NCI-H510A treated with DMSO at 0.1 percent for 48 hours (cell line): ENCODE measurements around the gene VPS8.
A peak's percentile ranks its signal among the peaks of the same experiment; 100 is the strongest.
"Not testable (repeated sequence)": the region's sequence is repeated elsewhere in the genome, so short reads cannot be mapped to it uniquely, and the experiment has no call there.

Experiments used
- DNase-seq: peaks from one replicate; lab custom pipeline; 2025; lab: John Stamatoyannopoulos, UW

Gene VPS8

DNA sequence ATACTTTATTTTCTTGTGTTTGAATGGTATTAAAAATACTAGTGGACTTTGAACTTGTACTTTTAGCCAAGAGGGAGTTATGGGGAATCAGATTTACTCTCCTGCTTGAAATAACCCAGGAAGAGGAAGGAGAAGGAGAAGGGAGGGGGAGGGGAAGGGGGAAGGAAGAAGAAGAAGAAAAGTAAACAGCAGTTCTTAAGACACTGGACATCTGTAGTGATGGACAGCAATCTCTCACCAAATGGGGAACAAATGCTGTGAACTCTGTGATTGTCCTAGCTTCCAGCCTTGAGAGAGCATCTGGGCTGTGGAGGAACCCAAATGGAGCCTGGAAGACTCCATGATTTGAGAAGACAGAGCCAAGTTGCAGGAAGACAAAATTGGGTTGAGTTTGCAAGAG is 52.0 kb downstream of the VPS8 start:
- DNase-seq, result no peak

DNA sequence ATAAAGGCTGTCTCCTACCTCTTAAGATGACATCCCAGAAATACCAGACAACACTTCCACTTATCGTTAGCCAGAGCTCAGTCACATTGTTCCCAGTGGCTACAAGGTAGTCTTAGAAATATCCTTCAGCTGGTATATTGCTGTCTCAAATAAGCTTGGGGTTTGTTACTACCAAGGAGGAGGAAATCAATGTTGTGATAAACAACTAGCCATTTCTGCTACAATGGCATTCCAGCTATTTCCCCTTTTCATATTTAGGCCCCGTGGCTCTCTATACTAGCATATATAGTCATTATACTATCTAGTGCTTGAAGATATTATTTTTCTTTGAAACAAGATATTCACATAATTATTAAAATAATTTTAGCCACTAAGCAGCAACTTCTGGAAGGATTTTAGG is 56.5 kb downstream of the VPS8 start:
- DNase-seq, result no peak

DNA sequence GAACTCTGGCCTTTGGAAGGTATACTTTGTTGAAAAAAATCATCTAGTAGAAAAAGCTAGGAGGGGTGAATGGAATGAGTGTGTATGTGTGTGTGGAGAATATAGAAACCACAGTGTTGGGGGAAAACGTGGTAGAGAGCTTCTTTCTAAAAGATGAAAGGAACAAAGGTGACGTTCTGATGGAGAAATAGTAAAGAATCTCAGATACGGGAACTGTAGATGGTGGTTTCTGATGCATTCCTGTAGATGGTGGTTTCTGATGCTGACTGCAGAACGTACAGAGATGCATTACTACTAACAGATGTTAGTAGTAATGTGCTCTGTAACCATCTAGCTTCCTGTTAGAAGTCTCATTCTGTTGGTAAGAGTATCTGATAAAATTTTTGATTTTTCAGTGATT is 60.2 kb downstream of the VPS8 start:
- DNase-seq, result no peak

DNA sequence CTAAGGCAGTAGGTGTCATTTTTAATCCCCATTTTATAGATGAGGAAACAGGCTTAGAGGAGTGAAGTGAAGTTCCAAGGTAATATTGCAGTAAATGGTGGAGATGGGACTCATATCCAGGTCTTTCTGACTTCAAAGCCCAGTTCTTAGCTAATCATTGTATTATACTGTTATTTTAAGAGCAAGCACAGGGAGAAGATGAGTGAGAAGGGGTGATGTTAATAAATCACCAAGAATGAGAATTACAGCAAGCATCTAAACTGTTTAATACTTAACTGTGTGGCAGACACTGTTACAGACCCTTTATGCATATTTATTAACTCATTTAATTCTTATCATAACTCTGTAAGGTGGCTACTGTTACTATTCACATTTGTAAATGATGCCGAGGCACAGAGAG is 61.2 kb downstream of the VPS8 start:
- DNase-seq, result no peak

DNA sequence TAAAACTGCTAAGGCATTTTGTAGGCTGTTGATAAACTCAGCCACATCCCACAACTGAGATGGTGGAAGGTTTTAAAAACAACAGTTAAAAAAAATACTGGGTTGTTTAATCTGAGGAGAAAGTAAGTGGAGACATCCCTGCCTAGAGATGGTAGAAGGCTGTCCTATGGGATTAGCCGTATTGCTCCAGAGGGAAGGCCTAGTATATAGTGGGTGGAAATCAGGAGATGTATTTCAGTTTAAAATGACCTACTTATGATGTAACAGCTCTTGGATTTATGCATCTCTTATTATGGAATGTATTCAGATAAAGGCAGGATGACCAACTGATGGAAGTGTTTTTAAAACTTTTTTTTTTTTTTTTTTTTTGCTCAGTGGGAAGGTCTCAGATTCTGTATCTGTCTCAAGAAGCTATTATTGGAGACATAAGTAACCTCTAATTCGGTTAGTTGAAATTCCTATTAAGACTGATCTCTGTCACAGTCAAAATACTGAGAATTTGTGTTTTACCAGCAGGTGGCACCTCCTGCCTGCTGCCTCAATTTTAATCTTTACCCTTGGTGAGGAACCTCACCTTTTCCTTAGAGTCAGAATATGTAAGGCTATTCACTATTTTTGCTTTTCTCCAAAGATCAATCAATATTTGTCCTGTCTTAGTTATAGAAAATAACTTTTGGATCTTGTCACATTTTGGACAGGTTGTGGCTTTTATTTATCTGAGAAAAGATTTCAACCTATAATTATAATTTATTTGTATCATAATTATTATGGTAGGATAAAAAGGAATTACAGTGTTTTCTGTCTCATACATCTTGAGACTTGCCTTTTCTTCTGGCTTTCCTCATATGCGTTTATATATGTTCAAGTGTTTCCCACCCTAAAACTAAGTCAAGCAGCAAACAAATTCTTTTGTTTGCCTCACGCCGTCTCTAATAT is 63.0 kb downstream of the VPS8 start:
- peak; percentile 87 for DNase-seq

DNA sequence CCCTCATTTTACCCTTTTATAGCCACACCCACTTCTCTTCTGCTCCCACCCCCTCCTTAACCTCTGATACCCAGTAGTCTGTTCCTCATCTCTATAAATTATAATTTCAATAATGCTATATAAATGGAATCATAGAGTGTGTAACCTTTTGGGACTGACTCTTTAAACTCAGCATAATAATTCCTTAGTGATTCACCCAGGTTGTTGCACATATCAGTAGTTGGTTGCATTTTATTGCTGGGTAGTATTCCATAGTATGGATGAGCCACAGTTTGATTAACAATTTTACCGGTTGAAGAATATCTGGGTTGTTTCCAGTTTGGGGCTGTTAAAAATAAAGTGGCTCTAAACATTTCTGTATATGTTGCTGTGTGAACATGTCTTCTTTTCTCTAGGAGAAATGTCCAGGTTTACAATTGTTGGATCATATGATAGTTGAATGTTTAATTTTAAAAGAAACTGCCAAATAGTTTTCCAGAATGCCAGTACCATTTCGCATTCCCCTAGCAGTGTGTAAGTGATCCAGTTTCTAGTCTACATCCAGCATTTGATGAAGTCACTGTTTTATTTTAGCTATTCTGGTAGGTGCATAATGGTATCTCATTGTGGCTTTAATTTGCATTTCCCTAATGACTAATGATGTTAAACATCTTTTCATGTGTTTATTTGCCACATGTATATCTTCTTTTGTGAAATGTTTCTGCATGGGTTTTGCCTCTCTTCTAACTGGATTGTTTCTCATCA is 68.5 kb downstream of the VPS8 start:
- no peak for DNase-seq

DNA sequence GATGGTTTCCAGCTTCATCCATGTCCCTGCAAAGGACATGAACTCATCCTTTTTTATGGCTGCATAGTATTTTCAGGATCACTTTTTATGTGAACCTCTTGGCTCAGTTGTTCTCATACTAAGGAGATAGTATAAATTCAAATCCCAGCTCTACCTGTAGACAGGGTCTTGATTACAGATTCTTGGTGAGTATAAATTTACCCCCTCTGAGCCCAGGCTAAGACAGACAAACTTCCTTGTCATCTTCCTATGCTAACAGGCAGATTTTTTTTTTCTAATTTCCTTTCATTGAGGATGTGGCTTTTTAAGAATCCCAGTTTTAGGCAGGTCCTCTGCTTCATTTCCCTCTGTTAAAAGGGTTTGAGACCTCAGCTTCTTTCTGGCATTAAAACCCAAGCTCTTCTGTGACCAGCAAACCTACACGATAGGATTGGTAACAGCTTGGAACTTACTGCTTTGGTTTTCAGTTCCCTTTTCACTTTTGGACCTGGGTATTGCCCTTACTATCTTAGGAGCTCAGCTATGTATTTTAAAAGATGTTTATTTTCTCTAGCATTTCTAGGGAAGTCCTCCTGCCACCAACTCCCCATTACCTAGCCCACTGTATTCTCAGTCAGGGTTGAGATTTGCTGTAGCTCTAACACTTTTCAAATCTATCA is 72.5 kb downstream of the VPS8 start:
- no peak for DNase-seq

DNA sequence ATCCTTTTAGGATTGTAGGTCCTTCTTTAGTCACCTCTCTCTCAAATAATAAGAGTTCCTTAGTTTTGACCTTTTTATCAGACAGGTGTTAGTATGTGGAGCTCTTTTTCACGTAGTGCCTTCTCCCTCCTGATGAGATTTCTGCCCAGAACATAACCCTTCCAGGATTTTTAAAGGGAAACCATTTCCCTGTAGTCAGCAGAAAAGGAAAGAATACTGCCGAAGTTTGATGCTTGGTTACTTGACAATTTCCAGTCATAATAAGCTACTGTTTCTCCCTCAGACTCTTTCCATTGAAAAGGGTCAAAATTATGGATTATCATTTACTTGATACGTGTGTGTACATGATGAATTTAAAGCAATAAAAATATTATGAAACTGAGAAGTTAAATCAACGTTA is 73.1 kb downstream of the VPS8 start:
- no peak for DNase-seq

DNA sequence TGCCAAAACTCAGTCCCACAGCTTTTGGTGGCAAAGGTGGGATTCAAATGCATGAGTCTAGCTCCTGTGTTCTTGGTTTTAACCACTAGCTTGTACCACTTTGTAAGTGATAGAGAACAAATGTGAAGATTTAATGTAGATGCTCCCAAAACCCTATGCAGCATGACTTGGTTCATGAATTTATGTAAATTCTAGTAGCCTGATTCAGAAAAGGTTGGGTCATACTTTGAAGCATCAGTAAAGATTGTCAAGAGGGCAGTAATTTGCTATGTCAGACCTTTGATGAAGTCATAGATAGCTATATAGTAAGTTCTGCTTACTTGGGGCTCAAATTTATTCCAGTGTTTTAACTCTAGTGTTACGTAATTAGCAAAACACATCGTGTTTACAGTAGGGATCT is 75.6 kb downstream of the VPS8 start:
- no peak for DNase-seq

DNA sequence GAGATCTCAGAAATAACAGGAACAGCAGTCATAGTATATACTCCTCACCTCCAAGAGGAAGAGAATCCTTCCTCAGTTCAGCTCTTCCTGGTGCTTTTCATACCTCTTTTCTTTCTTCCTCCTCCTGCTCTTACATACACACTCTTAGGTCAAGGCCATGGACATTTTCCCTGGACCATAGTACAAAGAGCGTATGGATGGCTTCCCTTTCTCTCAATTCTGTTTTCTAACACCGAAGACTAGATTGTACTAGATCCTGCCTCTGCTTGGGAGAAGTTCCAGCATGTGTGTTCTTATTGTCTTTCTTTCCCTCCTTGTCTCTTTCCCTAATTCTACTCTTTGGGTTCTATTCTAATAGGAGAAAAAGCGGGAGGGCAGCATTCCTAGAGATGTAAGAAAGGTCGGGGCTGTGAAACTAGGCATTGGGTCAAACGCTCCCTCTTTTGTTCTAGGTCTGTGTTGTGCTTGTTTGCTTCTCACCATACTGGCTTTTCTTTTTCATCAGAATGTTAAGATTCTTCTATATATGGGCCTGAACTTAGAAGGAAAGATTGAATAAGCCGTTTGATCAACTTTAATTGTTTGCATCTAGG is 77.4 kb downstream of the VPS8 start:
- DNase-seq, result no peak

DNA sequence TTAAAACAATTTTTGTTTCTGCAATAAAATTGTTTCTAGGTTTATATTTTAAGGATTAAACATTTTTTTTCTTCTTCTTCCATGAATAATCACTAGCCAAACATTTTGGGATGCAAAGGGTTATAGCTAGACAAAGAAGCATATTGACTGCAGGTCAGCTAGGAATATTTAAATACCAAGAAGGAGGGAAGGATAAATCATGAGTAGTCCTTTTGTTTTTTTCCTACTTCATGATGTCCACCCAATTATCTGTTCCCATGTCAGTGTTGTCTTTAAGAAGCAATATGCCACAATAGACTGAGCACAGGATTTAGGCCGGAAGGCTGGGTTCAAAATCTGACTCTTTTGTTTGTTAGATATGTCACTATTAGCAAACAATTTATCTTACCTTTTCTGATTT is 82.1 kb downstream of the VPS8 start:
- no peak for DNase-seq

DNA sequence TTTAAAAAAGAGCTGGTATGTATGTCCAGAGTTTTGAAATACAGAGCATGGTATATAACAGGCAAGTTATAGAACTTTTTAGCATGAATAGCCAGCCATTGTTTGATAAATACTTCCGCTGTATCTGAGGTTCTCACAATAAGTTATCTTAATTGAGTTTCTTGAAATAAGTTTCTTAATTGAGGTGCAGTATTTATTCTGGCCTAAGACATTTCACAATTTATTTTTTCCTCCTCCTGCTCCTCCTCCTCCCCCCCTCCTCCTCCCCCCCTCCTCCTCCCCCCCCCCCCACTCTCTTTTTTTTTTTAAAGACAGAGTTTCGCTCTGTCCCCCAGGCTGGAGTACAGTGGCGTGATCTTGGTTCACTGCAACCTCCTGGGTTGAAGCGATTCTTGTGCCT is 83.4 kb downstream of the VPS8 start:
- no peak for DNase-seq

DNA sequence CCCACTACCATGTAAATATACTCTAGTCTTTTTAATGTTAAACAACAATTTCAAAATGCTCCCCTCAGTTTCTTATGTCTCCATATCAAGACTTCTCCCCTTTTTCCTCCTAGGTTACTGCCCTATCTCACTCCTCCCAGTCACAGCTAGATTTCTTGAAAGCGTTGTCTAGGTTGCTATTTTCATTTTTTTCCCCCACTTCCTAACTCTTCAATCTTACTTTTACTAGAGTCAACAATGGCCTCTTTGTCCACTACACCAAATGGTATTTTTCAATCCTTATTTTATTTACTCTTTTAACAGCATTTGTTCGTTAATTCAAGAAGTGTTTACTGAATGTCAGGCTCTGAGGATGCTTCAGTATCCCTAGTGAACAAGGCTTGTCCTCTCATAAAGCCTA is 84.4 kb downstream of the VPS8 start:
- DNase-seq, result no peak

DNA sequence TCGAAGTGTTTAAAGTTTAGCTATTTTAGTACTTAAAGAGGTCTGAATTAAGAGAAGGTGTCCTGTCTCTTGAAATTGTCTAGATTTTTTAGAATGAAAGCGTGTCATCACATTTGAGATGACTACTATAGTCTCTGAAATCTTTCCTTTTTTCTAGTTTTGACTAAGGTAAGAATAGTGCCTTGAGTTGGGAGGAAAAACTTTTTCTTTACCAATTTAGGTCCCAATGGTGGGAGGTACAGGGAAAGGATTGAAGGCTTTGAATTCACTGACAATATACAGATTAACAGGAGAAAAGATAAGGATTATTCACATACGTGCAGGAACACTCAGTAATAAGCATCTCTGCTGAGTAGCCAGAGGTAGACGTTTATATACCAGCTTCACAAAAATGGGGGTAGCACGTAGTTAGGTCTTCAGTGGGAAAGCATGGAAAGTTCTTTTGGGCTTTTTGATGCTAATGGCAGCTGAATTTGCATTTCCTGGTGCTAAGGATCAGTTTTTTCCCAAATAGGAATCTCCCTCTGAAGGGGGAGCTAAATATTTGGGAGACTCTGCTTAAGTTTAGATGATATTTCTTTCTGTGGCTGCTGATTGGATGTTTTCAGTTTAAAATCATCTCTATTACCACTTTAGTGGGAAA is 88.1 kb downstream of the VPS8 start:
- no peak for DNase-seq

DNA sequence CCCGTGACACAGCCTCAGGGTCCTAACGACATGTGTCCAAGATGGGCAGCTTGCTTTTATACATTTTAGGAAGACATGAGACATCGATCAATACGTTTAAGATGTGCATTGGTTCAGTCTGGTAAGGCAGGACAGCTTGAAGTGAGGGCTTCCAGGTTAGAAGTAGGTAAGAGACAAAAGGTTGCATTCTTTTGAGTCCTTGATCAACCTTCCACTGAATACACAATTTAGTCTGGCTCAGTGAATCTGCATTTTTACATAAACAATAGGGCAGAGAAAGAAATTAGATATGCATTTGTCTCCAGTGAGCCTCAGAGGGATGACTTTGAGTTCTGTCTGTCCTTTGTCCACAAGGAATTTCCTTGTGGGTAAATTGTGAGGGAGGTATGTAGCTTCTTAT is 95.1 kb downstream of the VPS8 start:
- not testable (repeated sequence) for DNase-seq

DNA sequence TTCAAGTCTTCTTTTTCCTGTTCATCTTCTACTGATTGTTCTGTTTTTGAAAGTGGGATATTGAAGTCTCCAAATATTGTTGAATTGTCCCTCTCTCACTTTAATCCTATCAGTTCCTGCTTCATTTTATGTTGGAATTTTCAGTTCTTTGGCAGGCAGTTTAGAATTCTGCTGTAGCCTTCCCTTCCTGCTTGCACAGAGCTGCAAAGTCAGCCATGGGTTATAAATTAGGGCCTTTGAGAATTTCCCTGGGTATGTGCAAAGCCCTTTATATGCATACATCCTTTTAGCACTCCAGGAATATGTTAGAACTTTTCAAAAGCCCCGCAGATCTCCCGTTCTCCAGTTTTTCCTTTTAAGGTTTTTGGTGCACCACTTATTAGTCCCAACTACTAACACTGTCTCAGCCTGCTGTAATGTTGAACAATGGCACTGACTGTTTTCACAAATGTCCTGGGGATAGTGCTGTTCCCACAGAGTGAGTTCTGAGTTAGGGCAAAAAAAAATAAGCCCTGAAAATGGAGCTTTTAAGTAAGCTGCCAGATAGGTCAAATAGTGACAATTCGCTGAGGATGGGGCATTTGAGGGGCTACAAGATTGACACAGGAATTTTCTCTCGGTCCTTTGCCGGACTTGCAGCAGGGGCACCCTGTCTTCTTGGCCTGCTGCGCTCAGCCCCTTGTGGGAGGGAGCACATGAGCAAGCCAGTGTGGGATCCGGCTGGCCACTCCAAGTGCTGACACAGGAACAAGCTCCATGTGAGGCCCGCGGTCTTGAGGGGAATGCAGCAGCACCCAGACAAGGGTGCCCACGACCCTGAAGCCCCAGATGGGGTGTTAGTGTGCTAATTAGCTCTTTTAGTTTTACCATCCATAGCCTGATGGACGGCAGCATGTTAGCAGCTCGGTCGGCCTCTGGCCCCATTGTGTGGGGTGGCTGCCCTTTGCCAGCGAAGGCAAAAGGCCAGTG is 96.0 kb downstream of the VPS8 start:
- DNase-seq, result no peak

DNA sequence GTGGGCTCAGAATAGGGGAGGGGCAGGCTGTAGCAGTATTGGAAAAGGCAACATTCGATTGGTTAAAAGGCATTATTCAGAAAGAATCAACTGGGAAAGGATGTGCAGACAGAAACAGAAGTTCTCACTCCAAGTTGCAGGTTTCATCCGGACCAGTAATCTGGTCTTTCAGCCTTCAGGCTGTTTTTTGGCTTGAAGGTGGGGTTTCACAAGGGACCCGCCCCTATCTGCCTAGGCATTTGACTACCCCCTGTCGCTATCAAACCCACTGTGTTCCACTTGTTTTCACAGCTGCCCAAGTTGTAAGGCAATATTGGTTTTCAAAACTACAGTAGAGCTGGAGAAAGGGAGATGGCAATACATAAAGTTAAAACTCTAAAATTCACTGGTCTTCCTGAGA is 96.9 kb downstream of the VPS8 start:
- DNase-seq, result no peak

DNA sequence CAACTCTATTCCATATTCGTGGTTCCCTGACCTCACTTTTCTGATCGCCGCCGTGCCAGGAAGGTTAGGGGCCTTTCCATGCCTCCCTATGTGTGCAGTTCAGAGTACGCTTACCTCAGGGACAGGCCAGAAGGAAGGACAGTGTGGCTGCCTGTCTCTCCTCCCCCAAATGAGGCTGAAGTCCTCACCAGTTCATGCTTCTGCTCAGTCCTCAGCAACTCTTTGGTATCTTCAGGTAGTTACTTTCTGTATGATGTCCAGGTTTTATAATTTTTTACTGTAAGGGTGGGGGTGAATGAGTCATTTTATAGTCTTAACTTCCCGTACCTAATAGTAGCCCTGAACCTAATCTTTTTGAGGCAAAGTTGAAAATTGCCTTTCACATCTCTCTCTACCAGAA is 98.7 kb downstream of the VPS8 start:
- DNase-seq, result no peak

DNA sequence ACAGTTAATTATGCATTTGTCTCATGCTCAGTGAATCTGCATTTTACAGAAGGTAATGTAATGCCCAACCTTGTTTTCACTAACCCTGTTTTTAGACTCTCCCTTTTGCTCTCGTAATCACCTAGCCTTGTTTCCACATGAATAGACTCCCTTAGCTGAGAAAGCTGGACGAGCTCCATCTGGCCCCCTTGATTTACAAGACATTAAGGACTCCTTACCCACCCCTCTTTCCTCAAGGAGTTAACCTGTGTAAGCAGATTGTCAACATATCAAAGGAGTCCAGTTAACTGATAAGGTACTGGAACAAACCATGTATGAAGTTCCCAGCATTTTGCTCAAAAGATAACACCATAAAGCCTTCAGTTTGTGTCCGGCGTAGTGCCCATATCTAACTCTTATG is 99.6 kb downstream of the VPS8 start:
- DNase-seq, result no peak

DNA sequence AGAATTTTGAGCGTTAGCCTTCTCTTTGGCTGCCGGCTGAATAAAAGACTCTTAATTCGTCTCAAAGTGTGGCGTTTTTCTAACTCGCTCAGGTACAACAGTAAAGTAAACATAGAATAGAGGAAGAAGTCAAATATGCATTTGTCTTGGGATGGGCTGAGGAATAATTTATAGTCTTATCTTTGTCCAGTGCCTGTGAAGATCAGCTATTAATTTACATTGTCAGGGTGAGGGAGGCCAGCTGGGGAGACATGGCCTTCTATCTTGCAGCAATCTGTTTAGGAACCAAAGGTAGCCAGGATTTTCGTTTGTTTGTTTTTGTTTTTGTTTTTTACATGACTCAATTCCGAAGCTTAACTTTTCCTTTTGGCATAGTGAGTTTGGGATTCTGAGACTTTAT is 100.2 kb downstream of the VPS8 start:
- no peak for DNase-seq

DNA sequence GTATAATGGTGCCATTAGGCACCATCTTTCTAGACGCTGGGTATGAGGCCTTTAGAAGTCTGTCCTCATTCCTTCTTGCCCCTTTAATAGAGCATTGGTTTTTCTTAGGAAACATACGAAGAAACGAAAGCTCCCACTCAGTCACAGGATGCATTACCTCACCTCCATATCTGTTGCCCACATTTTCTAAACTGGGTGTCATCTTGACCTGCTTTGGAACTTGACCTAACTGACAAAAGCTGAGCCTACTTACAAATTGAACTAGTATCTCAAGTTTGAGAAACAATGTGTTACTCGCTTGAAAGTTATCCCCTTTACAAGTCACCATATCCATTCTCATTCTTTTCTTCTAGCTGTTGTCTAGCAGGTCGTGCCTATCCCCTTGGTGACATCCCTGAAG is 102.7 kb downstream of the VPS8 start:
- no peak for DNase-seq
